ENCODE data around the gene UBE2L3.

DNA sequence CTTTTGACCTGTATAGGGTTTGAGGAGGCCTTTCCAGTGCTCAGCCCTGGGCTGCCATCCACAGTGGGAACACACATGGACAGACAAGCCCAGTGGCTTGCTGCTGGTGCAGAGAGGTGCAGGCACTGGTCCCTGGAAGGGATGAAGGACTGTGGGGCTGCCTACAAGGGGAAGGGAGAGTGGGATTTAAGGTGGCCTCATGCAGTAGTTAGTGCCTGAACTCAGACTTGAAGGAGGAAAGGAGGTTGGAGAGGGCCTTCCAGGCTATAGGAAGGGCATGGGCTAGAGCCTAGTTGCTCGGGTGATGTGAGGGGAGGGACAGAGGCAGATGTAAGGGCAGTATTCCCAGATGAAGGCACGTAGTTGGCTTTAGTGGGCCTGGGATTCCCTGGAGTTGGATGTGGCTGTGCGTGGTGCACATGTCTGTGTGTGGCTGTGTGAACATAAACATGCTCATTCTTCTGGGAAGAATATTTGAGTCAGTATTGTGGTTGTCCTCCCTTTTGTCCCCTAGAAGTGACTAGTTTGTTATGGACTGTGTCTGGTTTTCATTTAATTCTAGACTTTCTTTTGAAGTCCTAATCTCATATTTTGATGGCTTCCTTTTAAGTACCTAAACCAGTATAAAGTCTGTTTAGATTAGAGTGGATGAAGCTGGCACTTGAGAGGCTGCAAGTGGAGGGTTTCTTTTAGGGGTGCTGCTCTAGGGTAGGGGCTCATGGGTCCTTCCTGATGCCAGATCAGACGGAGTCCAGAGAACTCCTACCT lies 43.9 kb downstream of the UBE2L3 start:
- TF ChIP-seq GATA1 (IDR thresholded peaks at IDR 0.05; ENCODE audit: low read depth, low read length) (no peak), POLR2A (IDR thresholded peaks at IDR 0.05; ENCODE audit: low read length) (no peak)
